Body of pancreas (tissue), 4 donors: ENCODE data around the gene PGD. TPM values are rescaled to one million over a fixed set of nuclear protein-coding genes. Genes with fewer than 3 reads are reported as not detected.

Source experiments
- ATAC-seq: fragments of 150-250 bp; one replicate; pipeline ENCODE4 v1.9.1; 2016
- DNase-seq, 4 donors: peaks; one replicate each; pipeline ENCODE4 v3.0.0-alpha.2; 2019
- H3K27ac ChIP-seq, 4 donors: fragments of 200-600 bp; sonication (generic); 1 replicate in 3 of 4; 2 replicates in 1 of 4; pipeline versions ENCODE4 v1.5.1 to v1.6.1; 2016 to 2019; ENCODE audit warnings: mild to moderate bottlenecking in 1 of 4, mixed read lengths in 1 of 4, moderate library complexity in 1 of 4
- H3K27me3 ChIP-seq, 2 donors: fragments of 200-600 bp; sonication (generic); one replicate each; pipeline ENCODE4 v1.6.0; 2016; ENCODE audit warnings: mild to moderate bottlenecking in 1 of 2
- H3K36me3 ChIP-seq, 2 donors: fragments of 200-600 bp; sonication (generic); replicated peaks in 1 of 2; 2 replicates each; pipeline ENCODE4 v1.5.1; 2016; ENCODE audit warnings: low read depth in 2 of 2; ENCODE audit not compliant: insufficient read depth in 1 of 2
- H3K4me1 ChIP-seq: fragments of 200-600 bp; sonication (generic); one replicate; pipeline ENCODE4 v1.6.0; 2016
- H3K4me3 ChIP-seq, 2 donors: fragments of 200-600 bp; sonication (generic); 1 replicate in 1 of 2; 2 replicates in 1 of 2; pipeline ENCODE4 v1.5.1; 2016 to 2019
- H3K9me3 ChIP-seq, 3 donors: fragments of 200-600 bp; sonication (generic); 1 replicate in 2 of 3; 2 replicates in 1 of 3; pipeline ENCODE4 v1.5.1; 2016
- CTCF ChIP-seq, 7 experiments: fragments of 450-650 bp in 4 of 7; fragments of 200-600 bp in 3 of 7; sonication (generic) in 3 of 7; IDR thresholded peaks; one replicate each; pipeline ENCODE4 v1.5.1; 2016 to 2019; ENCODE audit warnings: antibody characterized with exemption in 7 of 7
- POLR2A ChIP-seq, 3 donors: fragments of 450-650 bp; IDR thresholded peaks; one replicate each; pipeline ENCODE4 v1.6.1; 2016; ENCODE audit warnings: antibody characterized with exemption in 3 of 3, mild to moderate bottlenecking in 2 of 3
- WGBS, 2 donors: methylation state at CpG; one replicate each; pipeline ENCODE4 v1.1.5; 2017; 5-methylcytosine and 5-hydroxymethylcytosine counted together
- intact Hi-C: fragments of 100-400 bp; cut with DNase I; formaldehyde crosslinking; loops from one replicate; pipeline ENCODE4 v1.15.1; 2023
- total RNA-seq, 2 donors: library from RNA; depleted of rRNA; stranded (reverse); fragments of >200 nt; gene quantifications; one replicate each; pipeline ENCODE4 v1.1.0, GENCODE V29; 2016

The PGD gene
- total RNA-seq, 2 donors from 2014 or later: 46.7 to 61.3 TPM

- WGBS, 2 donors: 85 to 93% methylated on average over 10 of the region's 10 CpGs
- intact Hi-C loops: no loop called here
- Histone ChIP-seq H3K4me1 (no peaks in the 10 kb centered on the region), H3K4me3 (no peak overlapping the region), H3K27ac (no peak overlapping the region), H3K27me3 (no peaks in the 10 kb centered on the region), H3K36me3 (peaks cover 7 to 20% of the 10 kb centered on the region in 2 donors), H3K9me3 (no peaks in the 10 kb centered on the region)
- no peak for ATAC-seq
- TF ChIP-seq POLR2A (IDR thresholded peaks at IDR 0.05) (no peak), CTCF (IDR thresholded peaks at IDR 0.05) (no peak)
- no peak for DNase-seq
Measured at GRCh38 chr1:10379101-10379620, 19.7 kb upstream of the PGD start.

GRCh38 chr1:10379676-10380075 lies 19.2 kb upstream of the PGD start:
- Histone ChIP-seq H3K36me3 (peaks cover 7 to 16% of the 10 kb centered on the region in 2 donors), H3K9me3 (no peaks in the 10 kb centered on the region), H3K27ac (no peak overlapping the region), H3K27me3 (no peaks in the 10 kb centered on the region), H3K4me3 (no peak overlapping the region), H3K4me1 (no peaks in the 10 kb centered on the region)
- no peak for TF ChIP-seq CTCF (IDR thresholded peaks at IDR 0.05)
- TF ChIP-seq POLR2A (IDR thresholded peaks at IDR 0.05): no peak
- 93 to 99% methylated on average over 6 of the region's 6 CpGs for WGBS, 2 donors
- ATAC-seq (no peak), DNase-seq (no peak)
- intact Hi-C loops: no loop called here

- H3K4me1 ChIP-seq: no peaks in the 10 kb centered on the region
- DNase-seq (no peak), ATAC-seq (no peak)
- peaks cover 0 to 7% of the 10 kb centered on the region in 2 donors for H3K36me3 ChIP-seq
- WGBS, 2 donors: 61 to 66% methylated on average over 5 of the region's 5 CpGs
- no peaks in the 10 kb centered on the region for H3K27me3 ChIP-seq
- intact Hi-C loops: no loop called here
- H3K9me3 ChIP-seq: no peaks in the 10 kb centered on the region
- TF ChIP-seq POLR2A (IDR thresholded peaks at IDR 0.05): no peak
- no peak for TF ChIP-seq CTCF (IDR thresholded peaks at IDR 0.05)
- no peak overlapping the region for H3K27ac ChIP-seq
- H3K4me3 ChIP-seq: no peak overlapping the region
Measured at GRCh38 chr1:10380594-10381275, 18.1 kb upstream of the PGD start.

GRCh38 chr1:10383630-10384029 lies 15.2 kb upstream of the PGD start:
- DNase-seq (no peak), ATAC-seq (no peak)
- Histone ChIP-seq H3K4me1 (peaks cover 14% of the 10 kb centered on the region), H3K36me3 (peaks cover 0 to 4% of the 10 kb centered on the region in 2 donors), H3K27ac (no peak overlapping the region), H3K9me3 (no peaks in the 10 kb centered on the region), H3K27me3 (no peaks in the 10 kb centered on the region), H3K4me3 (no peak overlapping the region)
- WGBS, 2 donors: 92 to 98% methylated on average over 4 of the region's 4 CpGs
- intact Hi-C loops: no loop called here
- TF ChIP-seq CTCF (IDR thresholded peaks at IDR 0.05): no peak
- TF ChIP-seq POLR2A (IDR thresholded peaks at IDR 0.05): no peak

GRCh38 chr1:10384219-10384618 lies 14.6 kb upstream of the PGD start:
- ATAC-seq (no peak), DNase-seq (no peak)
- Histone ChIP-seq H3K9me3 (no peaks in the 10 kb centered on the region), H3K36me3 (no peaks in the 10 kb centered on the region), H3K27me3 (no peaks in the 10 kb centered on the region), H3K4me1 (peaks cover 18% of the 10 kb centered on the region), H3K4me3 (no peak overlapping the region), H3K27ac (no peak overlapping the region)
- TF ChIP-seq CTCF (IDR thresholded peaks at IDR 0.05) (no peak), POLR2A (IDR thresholded peaks at IDR 0.05) (no peak)
- intact Hi-C loops: no loop called here
- 91 to 92% methylated on average over 8 of the region's 8 CpGs for WGBS, 2 donors
